IMR-90 (cell line): ENCODE data around the gene GAL3ST2.

ENCODE experiments used
- CTCF ChIP-seq: conservative IDR thresholded peaks from 2 replicates; pipeline ENCODE4 v1.5.1; 2012; ENCODE audit warnings: mild to moderate bottlenecking, low read depth, low read length, improper control_type of control experiment
- ELK1 ChIP-seq: fragments of 150-350 bp; IDR thresholded peaks from 2 replicates; pipeline ENCODE4 v1.6.1; 2016; ENCODE audit warnings: low read depth, mild to moderate bottlenecking, low read length, moderate library complexity, borderline replicate concordance
- MAZ ChIP-seq: IDR thresholded peaks from 2 replicates; pipeline ENCODE4 v1.6.1; 2012; ENCODE audit warnings: low read depth, mild to moderate bottlenecking, low read length, improper control_type of control experiment, moderate library complexity, borderline replicate concordance
- MXI1 ChIP-seq: IDR thresholded peaks from 2 replicates; pipeline ENCODE4 v1.6.1; 2012; ENCODE audit warnings: low read depth, mild to moderate bottlenecking, low read length, moderate library complexity, borderline replicate concordance
- POLR2A ChIP-seq: IDR thresholded peaks from 2 replicates; pipeline ENCODE4 v1.6.1; 2012; ENCODE audit warnings: mild to moderate bottlenecking, low read depth, low read length
- RAD21 ChIP-seq: IDR thresholded peaks from 2 replicates; pipeline ENCODE4 v1.6.1; 2012; ENCODE audit warnings: low read length, improper control_type of control experiment
- RCOR1 ChIP-seq: IDR thresholded peaks from 2 replicates; pipeline ENCODE4 v1.6.1; 2012; ENCODE audit warnings: mild to moderate bottlenecking, low read length, improper control_type of control experiment; ENCODE audit not compliant: insufficient replicate concordance
- SMC3 ChIP-seq: fragments of 150-350 bp; IDR thresholded peaks from 2 replicates; pipeline ENCODE4 v1.6.1; 2016; ENCODE audit warnings: low read depth, mild to moderate bottlenecking, antibody characterized with exemption, low read length, moderate library complexity

GRCh38 chr2:241770185-241770935, 6.3 kb upstream of the GAL3ST2 start:
- TF ChIP-seq CTCF (no peak), MXI1 (no peak), ELK1 (no peak), POLR2A (no peak), MAZ (no peak), SMC3 (no peak), RCOR1 (no peak), RAD21 (no peak)
